ENCODE results near the gene SMR3B.

Gene SMR3B

GRCh38 chr4:70397580-70397979 is 14.6 kb downstream of the SMR3B start, which contains the start of gene OPRPN:
TSS of gene OPRPN (plus strand) at chr4:70397940. CDS start at chr4:70399286, 1,346 bp downstream.
- FAIRE-seq (no peak), DNase-seq (ENCODE audit: insufficient read length, low spot score) (no peak)
- no peak for TF ChIP-seq CTCF (IDR thresholded peaks at IDR 0.05; ENCODE audit: insufficient read depth, missing control alignments)

GRCh38 chr4:70399319-70399718 is 16.4 kb downstream of the SMR3B start:
- FAIRE-seq: no peak
- TF ChIP-seq CTCF (IDR thresholded peaks at IDR 0.05; ENCODE audit: insufficient read depth, missing control alignments): no peak
- no peak for DNase-seq (ENCODE audit: insufficient read length, low spot score)

GRCh38 chr4:70402762-70403161 is 19.8 kb downstream of the SMR3B start:
- TF ChIP-seq CTCF (IDR thresholded peaks at IDR 0.05; ENCODE audit: insufficient read depth, missing control alignments): no peak
- DNase-seq (ENCODE audit: insufficient read length, low spot score) (no peak), FAIRE-seq (no peak)

GRCh38 chr4:70405765-70406164 is 22.8 kb downstream of the SMR3B start:
- FAIRE-seq (no peak), DNase-seq (ENCODE audit: insufficient read length, low spot score) (no peak)
- no peak for TF ChIP-seq CTCF (IDR thresholded peaks at IDR 0.05; ENCODE audit: insufficient read depth, missing control alignments)

GRCh38 chr4:70425306-70425705 is 42.4 kb downstream of the SMR3B start:
- DNase-seq (ENCODE audit: insufficient read length, low spot score) (no peak), FAIRE-seq (no peak)
- no peak for TF ChIP-seq CTCF (IDR thresholded peaks at IDR 0.05; ENCODE audit: insufficient read depth, missing control alignments)

- TF ChIP-seq CTCF (IDR thresholded peaks at IDR 0.05; ENCODE audit: insufficient read depth, missing control alignments): no peak
- FAIRE-seq (no peak), DNase-seq (ENCODE audit: insufficient read length, low spot score) (no peak)
Observed at GRCh38 chr4:70426789-70427188, 43.9 kb downstream of the SMR3B start.

- FAIRE-seq (no peak), DNase-seq (ENCODE audit: insufficient read length, low spot score) (no peak)
- no peak for TF ChIP-seq CTCF (IDR thresholded peaks at IDR 0.05; ENCODE audit: insufficient read depth, missing control alignments)
Observed at GRCh38 chr4:70437197-70437596, 54.3 kb downstream of the SMR3B start.
